Activated T-cell treated with anti-CD3 and anti-CD28 coated beads for 1 hour (primary cell): ENCODE results near the gene PARP6.

Experiments used
- DNase-seq: peaks from one replicate; pipeline ENCODE4 v3.0.0-alpha.2; 2020; ENCODE audit warnings: low read depth

Gene PARP6

GRCh38 chr15:72198356-72199204 is 73.8 kb downstream of the PARP6 start:
- DNase-seq: no peak

- DNase-seq: no peak
Observed at GRCh38 chr15:72197460-72198355, 74.6 kb downstream of the PARP6 start, which contains the start of gene GRAMD2A. GRAMD2A (minus strand) TSS chr15:72197787.

GRCh38 chr15:72197041-72197459 is 75.3 kb downstream of the PARP6 start:
- DNase-seq: no peak

- DNase-seq: no peak
Observed at GRCh38 chr15:72196409-72197040, 75.8 kb downstream of the PARP6 start.

GRCh38 chr15:72195101-72195511 is 77.2 kb downstream of the PARP6 start:
- no peak for DNase-seq

GRCh38 chr15:72193836-72194396 is 78.4 kb downstream of the PARP6 start:
- no peak for DNase-seq

- no peak for DNase-seq
Observed at GRCh38 chr15:72192416-72192815, 79.9 kb downstream of the PARP6 start.
